Anterior cingulate cortex (tissue), 58 donors: Measurements from ENCODE around the gene TMPRSS3.
"Not testable (repeated sequence)": the region's sequence is repeated elsewhere in the genome, so short reads cannot be mapped to it uniquely, and the experiment has no call there.

Experiments
- DNase-seq, 58 donors: peaks; one replicate each; lab custom pipeline; 2025; lab: John Stamatoyannopoulos, UW

Gene TMPRSS3

GRCh38 chr21:42411197-42411869, 15.5 kb upstream of the TMPRSS3 start:
- DNase-seq: no peak

DNA sequence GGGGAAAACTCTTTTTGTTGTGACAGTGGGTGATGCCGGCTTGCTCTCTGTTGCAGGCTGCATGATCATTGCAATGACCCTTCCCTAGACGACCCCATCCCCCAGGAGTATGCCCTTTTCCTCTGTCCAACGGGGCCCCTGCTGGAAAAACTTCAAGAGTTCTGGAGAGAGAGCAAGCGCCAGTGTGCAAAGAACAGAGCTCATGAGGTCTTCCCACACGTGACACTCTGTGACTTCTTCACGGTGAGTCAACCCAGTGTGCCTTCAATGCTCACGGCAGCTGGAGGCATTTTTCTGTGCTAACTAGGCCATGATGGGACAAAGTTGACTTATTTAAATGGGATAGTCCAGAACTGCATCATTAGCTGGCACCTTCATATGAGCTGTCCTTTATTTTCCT, 13.5 kb upstream of the TMPRSS3 start:
- DNase-seq: no peak

DNA sequence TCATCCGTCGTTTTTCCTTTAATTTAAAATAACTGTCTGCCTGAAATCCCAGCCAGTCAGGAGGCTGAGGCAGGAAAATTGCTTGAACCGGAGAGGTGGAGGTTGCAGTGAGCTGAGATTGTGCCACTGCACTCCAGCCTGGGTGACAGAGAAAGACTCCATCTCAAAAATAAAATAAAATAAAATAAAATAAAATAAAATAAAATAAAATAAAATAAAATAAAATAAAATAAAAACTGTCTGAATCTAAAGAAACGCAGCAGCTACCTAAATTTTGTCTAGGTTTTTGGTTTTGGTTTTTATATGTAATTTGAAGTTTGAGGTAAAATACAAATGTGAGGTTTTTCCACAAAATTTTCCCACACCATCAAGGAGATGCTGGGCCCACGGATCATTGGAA, 12.9 kb upstream of the TMPRSS3 start:
- not testable (repeated sequence) for DNase-seq

GRCh38 chr21:42407476-42407875, 11.6 kb upstream of the TMPRSS3 start:
- DNase-seq: no peak

- DNase-seq: no peak
Observed at GRCh38 chr21:42406866-42407265, 11.0 kb upstream of the TMPRSS3 start.

GRCh38 chr21:42406201-42406621, 10.4 kb upstream of the TMPRSS3 start:
- DNase-seq: no peak

GRCh38 chr21:42405064-42406013, 9.5 kb upstream of the TMPRSS3 start:
- no peak for DNase-seq

GRCh38 chr21:42404539-42404938, 8.7 kb upstream of the TMPRSS3 start:
- DNase-seq: no peak

DNA sequence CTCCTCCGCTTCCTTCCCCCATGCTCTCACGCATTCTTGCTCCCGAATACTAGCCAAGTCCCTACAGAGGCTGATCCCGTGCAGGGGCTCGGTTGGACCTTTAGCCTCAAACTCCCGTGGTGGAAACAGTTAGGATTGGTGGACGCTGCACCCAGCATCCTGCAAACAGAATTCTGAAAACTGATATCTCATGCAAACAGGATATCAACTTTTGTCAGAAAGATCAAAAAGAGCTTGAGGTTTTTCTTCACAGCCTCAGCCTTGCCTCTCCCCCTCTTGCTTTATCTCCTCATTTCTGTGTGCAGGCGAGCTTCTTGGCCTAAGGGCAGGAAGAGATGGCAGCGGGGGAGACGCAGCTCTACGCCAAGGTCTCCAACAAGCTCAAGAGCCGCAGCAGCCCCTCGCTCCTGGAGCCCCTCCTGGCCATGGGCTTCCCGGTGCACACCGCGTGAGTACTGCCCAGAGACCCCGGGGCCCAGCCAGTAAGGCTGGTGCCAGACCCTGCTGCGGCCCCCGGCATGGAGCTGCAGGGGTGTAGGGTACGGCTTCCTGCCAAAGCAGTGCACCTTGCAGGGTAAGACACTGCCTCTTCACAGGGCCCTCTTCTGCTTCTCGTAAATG, 7.9 kb upstream of the TMPRSS3 start, which contains the start of gene UBASH3A:
UBASH3A (plus strand) TSS at position 292 of the 621 bp plus-strand sequence; CDS start at position 336, 44 bp downstream.
- DNase-seq: no peak

- no peak for DNase-seq
Observed at GRCh38 chr21:42401820-42402251, 6.0 kb upstream of the TMPRSS3 start.

- no peak for DNase-seq
Observed at GRCh38 chr21:42401154-42401553, 5.3 kb upstream of the TMPRSS3 start.

GRCh38 chr21:42400525-42400924, 4.7 kb upstream of the TMPRSS3 start:
- DNase-seq: no peak

DNA sequence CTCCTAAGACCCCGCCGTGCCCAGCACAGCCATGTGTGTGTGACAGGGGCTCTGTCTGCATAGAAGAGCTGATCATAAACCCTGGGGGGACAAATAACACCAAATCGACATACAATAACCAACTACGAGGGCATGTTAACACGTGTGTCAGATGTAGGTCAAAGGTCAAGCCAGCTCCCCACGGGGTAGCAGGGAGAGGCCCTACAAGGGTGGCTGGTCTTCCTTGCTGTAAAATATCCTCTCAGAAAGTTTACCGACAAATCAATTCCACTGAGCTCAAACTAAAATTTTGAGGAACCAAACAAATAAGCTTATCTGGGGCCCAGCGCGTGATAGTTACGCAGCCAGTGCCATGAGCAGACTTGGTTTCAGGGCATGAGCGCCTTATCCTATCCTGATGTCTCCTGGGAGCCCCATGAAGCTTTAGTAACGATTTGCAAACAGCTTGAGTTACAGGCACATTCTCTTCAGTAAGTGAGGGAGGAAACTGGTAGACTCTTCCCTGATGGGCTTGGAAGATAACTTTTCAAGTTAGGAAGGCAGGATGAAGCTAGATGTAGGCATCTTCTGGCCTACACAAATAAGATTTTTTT, 2.7 kb upstream of the TMPRSS3 start:
- DNase-seq: no peak

DNA sequence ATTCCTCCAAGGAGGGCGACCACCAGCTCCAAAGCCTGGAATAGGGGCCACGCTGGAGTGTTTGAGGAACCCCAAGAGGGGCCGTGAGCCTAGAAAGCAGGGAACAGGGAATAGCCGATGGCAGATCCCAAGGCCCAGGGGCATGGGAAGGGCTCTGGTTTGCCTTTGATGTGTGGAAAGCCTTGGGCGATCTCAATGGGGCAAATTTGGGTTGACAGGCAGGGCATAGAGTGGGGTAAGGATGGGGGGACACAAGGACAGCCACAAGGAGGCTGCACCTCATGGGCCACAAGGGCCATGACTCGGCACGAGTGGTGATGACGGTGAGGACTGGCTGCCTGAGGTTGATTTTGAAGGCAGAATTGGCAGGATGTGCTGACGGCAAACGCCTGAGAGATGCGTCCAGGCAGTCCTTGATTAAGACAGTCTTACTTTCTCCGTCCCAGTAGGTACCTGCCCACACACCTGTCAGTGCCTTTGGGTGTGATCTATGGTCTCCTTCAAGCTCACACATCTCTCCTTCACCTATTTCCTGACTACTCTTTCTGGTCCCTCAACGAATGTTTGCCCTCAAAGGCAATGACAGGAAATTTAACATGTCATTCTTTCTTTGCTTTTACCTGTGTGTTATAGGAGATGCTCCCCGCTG, 2.0 kb upstream of the TMPRSS3 start:
- DNase-seq: no peak

GRCh38 chr21:42396799-42397745, 1.2 kb upstream of the TMPRSS3 start:
- DNase-seq: no peak

- no peak for DNase-seq
Observed at GRCh38 chr21:42395302-42395701, 550 bp downstream of the TMPRSS3 start.

DNA sequence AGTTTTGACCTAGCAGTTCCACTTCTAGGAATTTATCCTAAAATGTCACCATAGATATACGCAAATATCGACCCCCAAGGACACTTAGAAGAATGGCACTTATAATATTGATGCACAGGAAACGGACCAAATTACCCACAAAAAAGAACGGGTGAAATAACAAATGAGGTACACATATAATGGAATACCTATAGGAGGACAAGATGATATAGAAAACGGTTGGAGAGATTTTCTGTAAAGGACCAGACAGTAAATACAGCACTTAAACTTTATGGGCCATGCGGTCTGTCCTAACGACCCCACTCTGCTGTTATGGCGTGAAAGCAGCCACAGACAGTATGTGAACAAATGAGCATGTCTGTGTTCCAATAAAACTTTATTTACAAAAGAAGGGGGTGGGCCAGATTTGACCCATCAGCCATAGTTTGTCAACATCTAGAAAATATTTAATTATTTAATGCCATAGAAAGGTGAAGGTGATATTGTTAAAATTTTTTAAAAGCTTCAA, 2.4 kb downstream of the TMPRSS3 start:
- DNase-seq: no peak

DNA sequence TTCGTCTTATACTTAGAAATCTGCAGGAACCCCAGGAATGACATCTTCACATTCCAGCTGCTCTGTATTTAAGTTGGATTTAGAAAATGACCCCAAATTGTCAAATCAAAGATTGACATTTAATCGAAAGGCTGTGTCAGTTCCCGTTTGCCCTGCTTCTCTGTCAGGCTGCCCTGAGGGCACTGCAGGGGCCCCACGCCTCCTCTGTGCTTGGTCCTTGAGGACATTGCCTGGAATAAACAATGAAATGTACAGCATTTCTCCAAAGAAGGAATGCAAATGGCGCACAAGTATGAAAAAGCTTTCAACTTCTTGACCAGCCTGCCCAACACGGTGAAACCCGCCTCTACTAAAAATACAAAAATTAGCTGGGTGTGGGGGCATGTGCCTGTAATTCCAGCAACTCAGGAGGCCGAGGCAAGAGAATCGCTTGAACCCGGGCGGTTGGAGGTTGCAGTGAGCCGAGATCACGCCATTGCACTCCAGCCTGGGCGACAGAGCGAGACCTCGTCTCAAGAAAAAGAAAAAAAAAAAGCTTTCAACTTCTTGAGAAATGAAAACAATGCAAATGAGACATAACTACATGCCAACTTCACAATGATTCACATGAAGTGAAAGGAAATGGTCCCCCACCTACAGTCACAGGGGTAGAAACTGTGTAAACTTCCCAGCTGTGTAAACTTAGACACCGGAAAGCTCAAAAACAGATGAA, 3.0 kb downstream of the TMPRSS3 start:
- DNase-seq: no peak
